Measurements from ENCODE around the gene PRG3.

Gene PRG3

DNA sequence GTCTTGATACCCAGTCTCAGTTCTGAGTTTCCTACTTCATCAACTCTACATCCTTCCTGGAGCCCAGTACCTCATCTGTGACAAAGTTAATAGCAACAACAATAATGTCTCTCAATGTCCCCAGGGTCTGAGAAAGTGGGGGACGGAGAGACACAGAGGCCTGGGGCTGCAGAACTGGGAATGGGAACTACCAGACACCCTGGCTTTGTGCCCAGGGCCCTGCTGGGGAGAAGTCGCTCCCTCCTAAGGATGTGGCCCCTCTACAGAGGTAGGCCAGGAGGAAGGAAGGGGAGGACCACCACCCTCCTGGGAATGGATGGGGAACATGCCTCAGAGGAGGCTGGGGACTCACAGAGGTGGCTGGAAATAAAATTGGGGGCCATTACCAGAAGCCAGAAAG is 5.5 kb downstream of the PRG3 start:
- ATAC-seq = no peak
- TF ChIP-seq ESRRG (CRISPR knock-in tag; IDR thresholded peaks at IDR 0.05) (no peak), CREB5 (CRISPR knock-in tag; IDR thresholded peaks at IDR 0.05; ENCODE audit: low read depth) (no peak), ZFP3 (CRISPR knock-in tag; IDR thresholded peaks at IDR 0.05) (no peak), RARB (CRISPR knock-in tag; IDR thresholded peaks at IDR 0.05) (no peak), BACH2 (CRISPR knock-in tag; IDR thresholded peaks at IDR 0.05; ENCODE audit: borderline replicate concordance) (no peak), TOX (CRISPR knock-in tag; IDR thresholded peaks at IDR 0.05; ENCODE audit: borderline replicate concordance) (no peak), ZFP30 (CRISPR knock-in tag; IDR thresholded peaks at IDR 0.05) (no peak), SNAI2 (CRISPR knock-in tag; IDR thresholded peaks at IDR 0.05) (no peak), OSR1 (CRISPR knock-in tag; IDR thresholded peaks at IDR 0.05) (no peak), ARNTL (CRISPR knock-in tag; IDR thresholded peaks at IDR 0.05; ENCODE audit: borderline replicate concordance, low read depth) (no peak), TCF4 (CRISPR knock-in tag; IDR thresholded peaks at IDR 0.05; ENCODE audit: borderline replicate concordance) (no peak)
- TF ChIP-seq, protein P1, sequence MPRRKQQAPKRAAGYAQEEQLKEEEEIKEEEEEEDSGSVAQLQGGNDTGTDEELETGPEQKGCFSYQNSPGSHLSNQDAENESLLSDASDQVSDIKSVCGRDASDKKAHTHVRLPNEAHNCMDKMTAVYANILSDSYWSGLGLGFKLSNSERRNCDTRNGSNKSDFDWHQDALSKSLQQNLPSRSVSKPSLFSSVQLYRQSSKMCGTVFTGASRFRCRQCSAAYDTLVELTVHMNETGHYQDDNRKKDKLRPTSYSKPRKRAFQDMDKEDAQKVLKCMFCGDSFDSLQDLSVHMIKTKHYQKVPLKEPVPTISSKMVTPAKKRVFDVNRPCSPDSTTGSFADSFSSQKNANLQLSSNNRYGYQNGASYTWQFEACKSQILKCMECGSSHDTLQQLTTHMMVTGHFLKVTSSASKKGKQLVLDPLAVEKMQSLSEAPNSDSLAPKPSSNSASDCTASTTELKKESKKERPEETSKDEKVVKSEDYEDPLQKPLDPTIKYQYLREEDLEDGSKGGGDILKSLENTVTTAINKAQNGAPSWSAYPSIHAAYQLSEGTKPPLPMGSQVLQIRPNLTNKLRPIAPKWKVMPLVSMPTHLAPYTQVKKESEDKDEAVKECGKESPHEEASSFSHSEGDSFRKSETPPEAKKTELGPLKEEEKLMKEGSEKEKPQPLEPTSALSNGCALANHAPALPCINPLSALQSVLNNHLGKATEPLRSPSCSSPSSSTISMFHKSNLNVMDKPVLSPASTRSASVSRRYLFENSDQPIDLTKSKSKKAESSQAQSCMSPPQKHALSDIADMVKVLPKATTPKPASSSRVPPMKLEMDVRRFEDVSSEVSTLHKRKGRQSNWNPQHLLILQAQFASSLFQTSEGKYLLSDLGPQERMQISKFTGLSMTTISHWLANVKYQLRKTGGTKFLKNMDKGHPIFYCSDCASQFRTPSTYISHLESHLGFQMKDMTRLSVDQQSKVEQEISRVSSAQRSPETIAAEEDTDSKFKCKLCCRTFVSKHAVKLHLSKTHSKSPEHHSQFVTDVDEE (CRISPR knock-in tag; IDR thresholded peaks at IDR 0.05) = no peak
- TF ChIP-seq, protein P2, sequence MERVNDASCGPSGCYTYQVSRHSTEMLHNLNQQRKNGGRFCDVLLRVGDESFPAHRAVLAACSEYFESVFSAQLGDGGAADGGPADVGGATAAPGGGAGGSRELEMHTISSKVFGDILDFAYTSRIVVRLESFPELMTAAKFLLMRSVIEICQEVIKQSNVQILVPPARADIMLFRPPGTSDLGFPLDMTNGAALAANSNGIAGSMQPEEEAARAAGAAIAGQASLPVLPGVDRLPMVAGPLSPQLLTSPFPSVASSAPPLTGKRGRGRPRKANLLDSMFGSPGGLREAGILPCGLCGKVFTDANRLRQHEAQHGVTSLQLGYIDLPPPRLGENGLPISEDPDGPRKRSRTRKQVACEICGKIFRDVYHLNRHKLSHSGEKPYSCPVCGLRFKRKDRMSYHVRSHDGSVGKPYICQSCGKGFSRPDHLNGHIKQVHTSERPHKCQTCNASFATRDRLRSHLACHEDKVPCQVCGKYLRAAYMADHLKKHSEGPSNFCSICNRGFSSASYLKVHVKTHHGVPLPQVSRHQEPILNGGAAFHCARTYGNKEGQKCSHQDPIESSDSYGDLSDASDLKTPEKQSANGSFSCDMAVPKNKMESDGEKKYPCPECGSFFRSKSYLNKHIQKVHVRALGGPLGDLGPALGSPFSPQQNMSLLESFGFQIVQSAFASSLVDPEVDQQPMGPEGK (CRISPR knock-in tag; IDR thresholded peaks at IDR 0.05; ENCODE audit: borderline replicate concordance) = no peak
- TF ChIP-seq, protein P3, sequence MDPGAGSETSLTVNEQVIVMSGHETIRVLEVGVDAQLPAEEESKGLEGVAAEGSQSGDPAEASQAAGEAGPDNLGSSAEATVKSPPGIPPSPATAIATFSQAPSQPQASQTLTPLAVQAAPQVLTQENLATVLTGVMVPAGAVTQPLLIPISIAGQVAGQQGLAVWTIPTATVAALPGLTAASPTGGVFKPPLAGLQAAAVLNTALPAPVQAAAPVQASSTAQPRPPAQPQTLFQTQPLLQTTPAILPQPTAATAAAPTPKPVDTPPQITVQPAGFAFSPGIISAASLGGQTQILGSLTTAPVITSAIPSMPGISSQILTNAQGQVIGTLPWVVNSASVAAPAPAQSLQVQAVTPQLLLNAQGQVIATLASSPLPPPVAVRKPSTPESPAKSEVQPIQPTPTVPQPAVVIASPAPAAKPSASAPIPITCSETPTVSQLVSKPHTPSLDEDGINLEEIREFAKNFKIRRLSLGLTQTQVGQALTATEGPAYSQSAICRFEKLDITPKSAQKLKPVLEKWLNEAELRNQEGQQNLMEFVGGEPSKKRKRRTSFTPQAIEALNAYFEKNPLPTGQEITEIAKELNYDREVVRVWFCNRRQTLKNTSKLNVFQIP (CRISPR knock-in tag; IDR thresholded peaks at IDR 0.05; ENCODE audit: borderline replicate concordance, low read depth) = no peak

GRCh38 chr11:57374966-57375365 is 6.0 kb downstream of the PRG3 start:
- ATAC-seq = no peak
- TF ChIP-seq ZFP30 (CRISPR knock-in tag; IDR thresholded peaks at IDR 0.05) (no peak), ZNF8 (CRISPR knock-in tag; IDR thresholded peaks at IDR 0.05) (no peak), ZNF70 (CRISPR knock-in tag; IDR thresholded peaks at IDR 0.05) (no peak), TOX (CRISPR knock-in tag; IDR thresholded peaks at IDR 0.05; ENCODE audit: borderline replicate concordance) (no peak), CSDC2 (CRISPR knock-in tag; IDR thresholded peaks at IDR 0.05) (no peak), ZNF565 (CRISPR knock-in tag; conservative IDR thresholded peaks at IDR 0.05; ENCODE audit: low read depth) (no peak), ESRRG (CRISPR knock-in tag; IDR thresholded peaks at IDR 0.05) (no peak), ISL1 (CRISPR knock-in tag; IDR thresholded peaks at IDR 0.05) (no peak), ZC3H10 (CRISPR knock-in tag; IDR thresholded peaks at IDR 0.05) (no peak), ZFP3 (CRISPR knock-in tag; IDR thresholded peaks at IDR 0.05) (no peak), SNAI2 (CRISPR knock-in tag; IDR thresholded peaks at IDR 0.05) (no peak), PPARA (CRISPR knock-in tag; IDR thresholded peaks at IDR 0.05; ENCODE audit: borderline replicate concordance) (no peak), TCF4 (CRISPR knock-in tag; IDR thresholded peaks at IDR 0.05; ENCODE audit: borderline replicate concordance) (no peak)
- TF ChIP-seq, protein P2 (CRISPR knock-in tag; IDR thresholded peaks at IDR 0.05; ENCODE audit: borderline replicate concordance) = no peak

GRCh38 chr11:57373146-57373545 is 7.8 kb downstream of the PRG3 start:
- ATAC-seq = no peak
- TF ChIP-seq TOX (CRISPR knock-in tag; IDR thresholded peaks at IDR 0.05; ENCODE audit: borderline replicate concordance) (no peak), ZC3H10 (CRISPR knock-in tag; IDR thresholded peaks at IDR 0.05) (no peak), ISL1 (CRISPR knock-in tag; IDR thresholded peaks at IDR 0.05) (no peak), ZFP30 (CRISPR knock-in tag; IDR thresholded peaks at IDR 0.05) (no peak), CSDC2 (CRISPR knock-in tag; IDR thresholded peaks at IDR 0.05) (no peak), ZNF8 (CRISPR knock-in tag; IDR thresholded peaks at IDR 0.05) (no peak)
- TF ChIP-seq, protein P1 (CRISPR knock-in tag; IDR thresholded peaks at IDR 0.05) = no peak
- TF ChIP-seq, protein P3 (CRISPR knock-in tag; IDR thresholded peaks at IDR 0.05; ENCODE audit: borderline replicate concordance, low read depth) = no peak

All from SK-N-SH treated with all-trans-retinoic acid at 6 μM for 48 hours (cell line).